Measurements from ENCODE around the gene NGLY1. TPM values are rescaled to one million over a fixed set of nuclear protein-coding genes. Genes with fewer than 3 reads are reported as not detected.

Gene NGLY1
- total RNA-seq, 4 donors from 2014 or later = 21.4 to 31.2 (median 22.9) TPM

- peaks cover 0 to 44% (median 5%) of the 10 kb centered on the region in 3 donors for H3K36me3 ChIP-seq
- H3K27me3 ChIP-seq = no peaks in the 10 kb centered on the region
- H3K4me1 ChIP-seq = no peaks in the 10 kb centered on the region
- TF ChIP-seq POLR2A (IDR thresholded peaks at IDR 0.05) = no peak
- TF ChIP-seq EP300 (IDR thresholded peaks at IDR 0.05) = no peak
- no peak for TF ChIP-seq CTCF (IDR thresholded peaks at IDR 0.05)
- no peaks in the 10 kb centered on the region for H3K9me3 ChIP-seq
- no peak overlapping the region for H3K4me3 ChIP-seq
- H3K27ac ChIP-seq = no peak overlapping the region
- no peak for DNase-seq (ENCODE audit: low spot score in 2 of 2)
- 53 to 68% methylated on average over 3 of the region's 3 CpGs for WGBS, 2 donors
These were observed 57.4 kb downstream of the NGLY1 start for GRCh38 chr3:25725810-25726209.

DNA sequence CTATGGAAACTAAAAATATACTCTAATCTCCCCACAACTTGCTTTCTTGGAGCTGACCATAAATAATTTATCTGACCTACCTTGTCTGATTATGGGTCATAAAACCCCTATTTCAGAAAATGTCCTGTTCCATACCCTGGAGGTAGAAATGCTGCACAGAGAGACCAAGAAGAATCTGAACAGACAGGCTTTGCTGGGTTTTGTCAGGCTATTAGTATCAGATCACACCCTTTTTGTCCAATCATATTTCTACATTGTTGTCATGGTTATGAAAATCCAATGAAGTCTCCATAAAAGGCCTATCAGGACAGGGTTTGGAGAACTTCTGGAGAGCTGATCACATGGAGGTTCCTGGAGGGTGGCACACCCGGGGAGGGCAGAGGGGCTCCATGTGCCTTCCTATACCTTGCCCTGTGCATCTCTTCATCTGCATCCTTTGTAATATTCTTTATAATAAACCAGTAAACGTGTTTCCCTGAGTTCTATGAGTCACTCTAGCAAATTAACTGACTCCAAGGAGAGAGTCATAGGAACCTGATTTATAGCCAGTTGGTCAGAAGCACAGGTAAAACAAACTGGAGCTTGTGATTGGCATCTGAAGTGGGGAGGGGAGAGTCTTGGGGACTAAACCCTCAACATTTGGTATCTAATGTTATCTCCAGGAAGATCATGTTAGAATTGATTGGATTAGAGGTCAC, 58.1 kb downstream of the NGLY1 start:
- Histone ChIP-seq H3K27ac (no peak overlapping the region), H3K27me3 (no peaks in the 10 kb centered on the region), H3K4me3 (no peak overlapping the region), H3K36me3 (peaks cover 0 to 44% (median 5%) of the 10 kb centered on the region in 3 donors), H3K9me3 (no peaks in the 10 kb centered on the region), H3K4me1 (no peaks in the 10 kb centered on the region)
- no peak for DNase-seq (ENCODE audit: low spot score in 2 of 2)
- TF ChIP-seq EP300 (IDR thresholded peaks at IDR 0.05) = no peak
- TF ChIP-seq CTCF (IDR thresholded peaks at IDR 0.05) = no peak
- no peak for TF ChIP-seq POLR2A (IDR thresholded peaks at IDR 0.05)
- WGBS, 2 donors = 95 to 98% methylated on average over 2 of the region's 2 CpGs

DNA sequence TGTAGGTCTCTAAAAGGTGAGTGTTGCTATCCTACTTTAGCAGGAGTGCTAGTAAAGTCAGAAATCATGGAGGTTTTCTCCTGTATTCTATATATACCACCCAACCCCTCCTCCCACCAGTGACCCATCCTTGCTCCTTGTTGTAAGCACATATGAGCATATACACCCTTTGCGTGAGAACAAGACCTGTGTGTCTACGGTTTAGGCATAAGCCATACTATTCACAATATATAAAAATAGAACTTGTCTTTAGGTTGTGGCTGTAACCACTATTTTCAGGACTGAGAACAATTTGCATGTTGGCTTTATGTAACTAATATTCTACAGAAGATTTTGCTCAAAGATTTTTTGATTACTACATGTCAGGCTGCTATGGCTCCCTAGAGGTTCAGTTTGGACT, 59.4 kb downstream of the NGLY1 start:
- WGBS, 2 donors = 91 to 94% methylated on average over 2 of the region's 2 CpGs
- no peak for DNase-seq (ENCODE audit: low spot score in 2 of 2)
- TF ChIP-seq POLR2A (IDR thresholded peaks at IDR 0.05) (no peak), CTCF (IDR thresholded peaks at IDR 0.05) (no peak), EP300 (IDR thresholded peaks at IDR 0.05) (no peak)

GRCh38 chr3:25719321-25719720, 63.9 kb downstream of the NGLY1 start:
- 86 to 93% methylated on average over 1 of the region's 1 CpG for WGBS, 2 donors
- Histone ChIP-seq H3K4me1 (no peaks in the 10 kb centered on the region), H3K36me3 (peaks cover 0 to 19% (median 0%) of the 10 kb centered on the region in 3 donors), H3K27ac (no peak overlapping the region), H3K9me3 (peaks cover 0 to 9% (median 0%) of the 10 kb centered on the region in 4 donors), H3K4me3 (no peak overlapping the region), H3K27me3 (no peaks in the 10 kb centered on the region)
- no peak for DNase-seq (ENCODE audit: low spot score in 2 of 2)
- TF ChIP-seq CTCF (IDR thresholded peaks at IDR 0.05) = no peak
- TF ChIP-seq POLR2A (IDR thresholded peaks at IDR 0.05) = no peak
- no peak for TF ChIP-seq EP300 (IDR thresholded peaks at IDR 0.05)

More for the DNA sequence above, 59.4 kb downstream of the NGLY1 start:
- Histone ChIP-seq H3K9me3 (no peaks in the 10 kb centered on the region), H3K4me1 (no peaks in the 10 kb centered on the region), H3K4me3 (no peak overlapping the region), H3K36me3 (peaks cover 0 to 38% (median 5%) of the 10 kb centered on the region in 3 donors), H3K27me3 (no peaks in the 10 kb centered on the region), H3K27ac (no peak overlapping the region)

DNA sequence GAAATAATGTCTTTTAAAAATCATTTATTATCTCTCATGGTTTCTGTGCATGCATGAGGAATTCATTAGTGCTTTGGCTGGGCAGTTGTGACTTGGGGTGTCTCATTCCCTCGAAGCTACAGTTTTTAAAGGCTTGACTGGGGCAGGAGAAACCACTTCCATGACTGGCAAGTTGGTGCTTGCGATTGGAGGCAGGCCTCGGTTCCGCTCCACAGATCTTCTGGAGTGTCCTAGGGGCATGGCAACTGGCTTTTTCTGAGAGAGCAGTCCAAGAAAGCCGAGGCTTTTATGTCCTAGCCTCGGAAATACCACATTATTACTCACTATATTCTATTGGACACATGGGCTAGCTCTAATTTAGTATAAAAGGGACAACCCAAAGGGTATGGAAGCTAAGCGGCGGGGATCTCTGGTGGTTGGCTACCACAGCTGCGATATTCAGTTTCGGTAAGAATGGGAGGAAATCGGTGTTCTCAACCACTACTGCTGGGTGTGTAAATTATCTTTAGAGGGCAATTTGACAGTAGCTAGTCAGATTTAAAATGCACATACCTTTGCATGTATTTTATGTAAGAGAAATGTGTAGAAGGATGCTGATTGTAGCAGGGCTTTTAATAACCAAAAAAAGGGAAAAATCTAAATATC, 69.8 kb downstream of the NGLY1 start:
- no peak for DNase-seq (ENCODE audit: low spot score in 2 of 2)
- Histone ChIP-seq H3K27me3 (no peaks in the 10 kb centered on the region), H3K4me3 (no peak overlapping the region), H3K36me3 (peaks cover 0 to 16% (median 0%) of the 10 kb centered on the region in 3 donors), H3K27ac (no peak overlapping the region), H3K9me3 (peaks cover 0 to 9% (median 0%) of the 10 kb centered on the region in 4 donors), H3K4me1 (no peaks in the 10 kb centered on the region)
- TF ChIP-seq EP300 (IDR thresholded peaks at IDR 0.05) (no peak), POLR2A (IDR thresholded peaks at IDR 0.05) (no peak), CTCF (IDR thresholded peaks at IDR 0.05) (no peak)
- WGBS, 2 donors = 86 to 89% methylated on average over 11 of the region's 11 CpGs

All from tibial nerve (tissue), 4 donors.